Left ventricle myocardium superior (tissue), 1 donor: Measurements from ENCODE around the gene GPR15. TPM values are rescaled to one million over a fixed set of nuclear protein-coding genes. Genes with fewer than 3 reads are reported as not detected.
"Not testable (repeated sequence)": the region's sequence is repeated elsewhere in the genome, so short reads cannot be mapped to it uniquely, and the experiment has no call there.

Source experiments
- ATAC-seq: fragments of 200-7000 bp; cut with Tn5 transposase; one replicate; pipeline ENCODE4 v1.9.1; 2020; ENCODE audit warnings: mild to moderate bottlenecking, moderate library complexity
- DNase-seq: peaks from one replicate; pipeline ENCODE4 v3.0.0-alpha.2; 2020
- intact Hi-C: fragments of 100-400 bp; cut with micrococcal nuclease; formaldehyde crosslinking; loops from one replicate; pipeline ENCODE4 v1.11.0; 2022
- total RNA-seq: library from RNA; stranded (reverse); fragmentation: NEBNext Ultra II Directional; extraction: Animal tissue kit (Norgen Biotek cat#: 25700); gene quantifications from one replicate; pipeline ENCODE4 v1.2.1, GENCODE V29; 2021
- donor health status: DM: no; HTN: yes; CAD: no; lungs with severe emphysema.

Gene GPR15
- total RNA-seq, 1 donor from 2014 or later: not detected

- no peak for ATAC-seq
- intact Hi-C loops: no loop called here
- DNase-seq: no peak
Measured at GRCh38 chr3:98554580-98554979, 22.8 kb downstream of the GPR15 start.

GRCh38 chr3:98555025-98555379, 23.2 kb downstream of the GPR15 start:
- intact Hi-C loops: no loop called here
- no peak for DNase-seq
- no peak for ATAC-seq

- intact Hi-C loops: no loop called here
- ATAC-seq: no peak
- DNase-seq: no peak
Measured at GRCh38 chr3:98556164-98557130, 24.7 kb downstream of the GPR15 start.

DNA sequence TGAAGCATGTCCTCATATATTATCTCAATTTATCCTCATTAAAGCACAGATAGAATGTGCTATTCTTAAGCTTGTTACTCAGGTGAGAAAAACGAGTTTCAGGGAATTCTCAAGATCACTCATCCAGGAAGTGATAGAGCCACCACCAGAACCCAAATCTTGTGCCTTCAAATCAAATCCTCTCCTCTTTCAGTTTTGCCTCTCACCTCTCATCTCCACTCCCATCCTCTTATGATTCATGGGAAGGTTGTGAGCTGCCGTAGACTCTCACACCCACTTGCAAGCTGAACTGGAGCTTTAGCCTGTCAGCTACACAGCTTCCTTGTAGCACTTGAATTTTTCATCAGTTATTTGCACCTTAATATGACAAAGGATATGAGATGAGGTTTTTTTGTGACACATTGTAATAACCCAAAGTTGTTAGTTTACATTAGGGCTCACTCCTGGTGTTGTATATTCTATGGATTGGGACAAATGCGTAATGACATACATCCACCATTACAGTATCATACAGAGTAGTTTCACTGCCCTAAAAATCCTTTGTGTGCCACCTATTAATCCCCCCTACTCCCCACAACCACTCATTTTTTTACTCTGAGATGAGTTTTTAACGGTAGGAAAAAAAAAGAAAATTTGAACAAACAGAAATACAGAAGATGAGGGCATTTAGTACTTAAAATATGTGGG, 25.7 kb downstream of the GPR15 start:
- intact Hi-C loops: no loop called here
- no peak for DNase-seq
- ATAC-seq: no peak

DNA sequence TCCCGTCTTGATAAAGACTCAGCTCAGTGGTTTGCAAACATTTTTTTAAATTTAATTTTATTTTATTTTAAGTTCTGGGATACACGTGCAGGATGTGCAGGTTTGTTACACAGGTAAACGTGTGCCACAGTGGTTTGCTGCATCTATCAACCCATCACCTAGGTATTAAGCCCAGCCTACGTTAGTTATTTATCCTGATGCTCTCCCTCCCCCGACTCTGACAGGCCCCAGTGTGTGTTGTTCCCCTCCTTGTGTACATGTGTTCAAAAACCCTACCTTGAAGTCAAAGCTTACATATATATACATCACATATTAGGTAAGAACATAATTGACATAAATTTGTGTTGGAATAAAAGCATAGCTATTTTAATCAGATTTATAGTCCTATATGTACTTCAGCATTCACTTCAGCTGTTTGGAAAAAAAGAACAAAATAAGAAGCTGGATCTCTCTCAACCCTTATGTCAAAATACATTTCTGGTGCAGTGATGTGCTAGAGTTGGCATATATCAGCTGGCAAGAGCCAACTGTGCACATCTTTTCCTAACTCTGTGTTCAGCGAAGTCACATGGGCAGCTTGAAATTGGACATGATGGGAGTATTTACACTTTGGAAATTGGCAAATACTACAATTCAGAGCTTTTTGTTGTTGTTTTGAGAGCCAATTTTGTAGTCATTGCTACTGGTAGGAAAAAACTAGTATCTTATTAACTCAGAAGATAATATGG, 26.5 kb downstream of the GPR15 start:
- intact Hi-C loops: no loop called here
- DNase-seq: no peak
- ATAC-seq: no peak

DNA sequence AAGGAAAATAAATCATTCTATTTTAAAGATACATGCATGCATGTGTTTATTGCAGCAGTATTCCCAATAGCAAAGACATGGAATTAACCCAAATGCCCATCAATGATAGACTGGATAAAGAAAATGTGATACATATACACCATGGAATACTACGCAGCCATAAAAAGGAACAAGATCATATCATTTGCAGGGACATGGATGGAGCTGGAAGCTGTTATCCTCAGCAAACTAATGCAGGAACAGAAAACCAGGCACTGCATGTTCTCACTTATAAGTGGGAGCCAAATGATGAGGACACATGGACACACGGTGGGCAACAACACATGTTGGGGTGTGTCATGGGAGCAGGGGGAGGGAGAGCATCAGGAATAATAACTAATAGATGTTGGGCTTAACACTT, 28.0 kb downstream of the GPR15 start:
- intact Hi-C loops: not testable (repeated sequence)

GRCh38 chr3:98560911-98561310, 29.1 kb downstream of the GPR15 start:
- intact Hi-C loops: no loop called here
- DNase-seq (no peak), ATAC-seq (no peak)

More for the DNA sequence above, 28.0 kb downstream of the GPR15 start:
- not testable (repeated sequence) for DNase-seq, ATAC-seq

GRCh38 chr3:98561727-98562521, 30.1 kb downstream of the GPR15 start:
- no peak for DNase-seq
- no peak for ATAC-seq
- intact Hi-C loops: no loop called here

- intact Hi-C loops: no loop called here
- ATAC-seq (no peak), DNase-seq (no peak)
Measured at GRCh38 chr3:98563661-98564281, 32.0 kb downstream of the GPR15 start.

- intact Hi-C loops: no loop called here
- no peak for DNase-seq
- ATAC-seq: no peak
Measured at GRCh38 chr3:98564282-98565005, 32.7 kb downstream of the GPR15 start.

GRCh38 chr3:98565237-98565643, 33.5 kb downstream of the GPR15 start:
- ATAC-seq: no peak

DNA sequence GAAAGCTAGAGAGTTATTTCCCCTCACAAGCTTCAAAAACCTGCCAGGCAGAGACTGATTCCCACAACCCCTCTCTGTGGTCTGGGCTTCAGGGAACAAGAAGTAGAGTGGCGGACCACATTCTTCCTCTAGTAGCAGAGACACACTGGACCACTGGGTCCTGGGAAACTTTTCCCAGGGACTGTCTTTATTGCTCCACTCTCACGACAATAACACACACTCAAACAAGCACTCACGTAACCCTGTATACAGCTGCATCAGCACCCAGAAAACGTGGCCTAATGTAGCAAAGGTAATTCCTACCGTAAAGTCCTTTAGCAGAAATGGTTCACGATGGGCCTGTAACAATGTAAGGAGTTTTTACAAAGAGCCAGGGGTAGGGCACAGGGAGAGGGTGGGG, 34.1 kb downstream of the GPR15 start:
- intact Hi-C loops: no loop called here
- ATAC-seq (no peak), DNase-seq (no peak)

More at GRCh38 chr3:98565237-98565643, 33.5 kb downstream of the GPR15 start:
- intact Hi-C loops: no loop called here
- DNase-seq: no peak

DNA sequence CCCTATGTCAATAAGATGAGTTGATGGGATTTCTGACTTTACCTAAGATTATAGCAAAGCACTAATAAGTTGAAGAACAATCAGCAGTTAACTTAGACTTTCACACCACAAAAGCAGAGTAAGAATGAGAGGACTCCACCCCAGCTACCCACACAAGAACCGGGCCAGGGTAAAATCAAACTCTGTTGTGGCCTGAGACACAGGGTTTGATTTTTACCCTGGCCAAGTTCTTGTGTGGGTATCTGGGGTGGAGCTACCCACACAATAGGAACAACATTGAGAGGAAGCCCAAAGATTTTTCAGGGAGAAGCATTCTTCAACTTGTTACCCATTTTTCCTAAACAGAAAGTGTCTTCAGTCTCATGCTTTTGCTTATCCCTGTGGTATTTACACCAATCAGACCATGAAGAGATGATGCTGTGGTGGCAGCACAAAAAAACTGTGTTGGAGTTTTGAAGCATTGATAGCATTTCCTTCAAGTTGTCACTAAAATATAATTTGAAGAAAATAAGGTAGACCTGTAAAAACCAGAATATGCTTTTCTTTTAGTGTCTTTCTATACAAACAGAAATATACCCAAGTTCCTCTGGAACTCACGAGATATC, 36.0 kb downstream of the GPR15 start:
- ATAC-seq: no peak
- DNase-seq: no peak
- intact Hi-C loops: no loop called here

DNA sequence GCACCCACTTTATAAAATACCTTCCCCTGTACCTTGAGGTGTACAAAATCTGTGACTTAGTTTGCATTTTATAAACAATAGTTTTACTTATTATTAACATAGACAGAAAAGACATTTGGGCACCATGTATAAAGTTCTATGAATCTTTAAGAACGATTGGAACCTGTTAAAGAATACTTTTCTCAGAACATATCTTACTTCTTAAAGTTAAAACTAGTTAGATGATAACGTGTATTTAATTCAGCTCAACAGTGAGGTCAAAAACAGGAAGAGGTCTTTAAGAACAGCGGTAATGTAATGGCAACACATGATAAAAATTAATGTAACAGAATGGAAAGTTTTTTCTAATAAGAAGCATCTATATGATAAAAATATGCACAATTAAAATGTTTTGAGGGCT, 36.6 kb downstream of the GPR15 start:
- ATAC-seq: no peak
- DNase-seq: no peak
- intact Hi-C loops: no loop called here

- no peak for DNase-seq
- intact Hi-C loops: no loop called here
- ATAC-seq: no peak
Measured at GRCh38 chr3:98573181-98573728, 41.5 kb downstream of the GPR15 start.

- no peak for ATAC-seq
- intact Hi-C loops: no loop called here
- DNase-seq: no peak
Measured at GRCh38 chr3:98574132-98574531, 42.4 kb downstream of the GPR15 start.

GRCh38 chr3:98577178-98577895, 45.6 kb downstream of the GPR15 start:
- no peak for ATAC-seq
- intact Hi-C loops: no loop called here
- no peak for DNase-seq
